Activated T-helper 1 cell treated with anti-CD3 and anti-CD28 coated beads, Interleukin-12 subunit alpha, Interleukin-12 subunit beta, Interleukin-2, Interleukin-4 antibody, amounts not matched to agents 30 ng/mL and 10 ng/mL and 1 ng/mL, durations not matched to agents 14 hours and 24 hours and 36 hours (primary cell): ENCODE measurements around the gene SLIT1. TPM values are rescaled to one million over a fixed set of nuclear protein-coding genes. Genes with fewer than 3 reads are reported as not detected.

Source experiments
- DNase-seq: peaks from one replicate; pipeline ENCODE4 v3.0.0; 2021; ENCODE audit warnings: low spot score
- H3K27ac Mint-ChIP-seq: one replicate; pipeline ENCODE4 v1.8.0; 2021; ENCODE audit warnings: mild to moderate bottlenecking, mixed read lengths
- H3K27me3 Mint-ChIP-seq: one replicate; pipeline ENCODE4 v1.8.0; 2022; ENCODE audit warnings: mild to moderate bottlenecking, moderate library complexity, mixed read lengths; ENCODE audit not compliant: insufficient read depth
- H3K36me3 Mint-ChIP-seq: one replicate; pipeline ENCODE4 v1.8.0; 2021; ENCODE audit warnings: low read depth, mixed read lengths
- H3K4me1 Mint-ChIP-seq: one replicate; pipeline ENCODE4 v1.8.0; 2021; ENCODE audit warnings: low read depth, mixed read lengths
- H3K4me3 Mint-ChIP-seq: one replicate; pipeline ENCODE4 v1.8.0; 2021; ENCODE audit warnings: mild to moderate bottlenecking, moderate library complexity, mixed read lengths
- H3K9me3 Mint-ChIP-seq: one replicate; pipeline ENCODE4 v1.8.0; 2021; ENCODE audit warnings: mixed read lengths
- intact Hi-C: fragments of 100-400 bp; cut with micrococcal nuclease; formaldehyde crosslinking; loops from one replicate; pipeline ENCODE4 v1.15.1; 2024
- total RNA-seq: library from RNA; stranded (reverse); gene quantifications from 2 replicates; pipeline ENCODE4 v1.2.3, GENCODE V29; 2022

Gene SLIT1
- total RNA-seq, 1 donor from 2014 or later = 0.08 TPM

GRCh38 chr10:97103316-97104080 lies 82.3 kb downstream of the SLIT1 start:
- Mint-ChIP-seq H3K27me3 (peaks cover 4% of the 10 kb centered on the region), H3K27ac (no peak overlapping the region), H3K9me3 (no peaks in the 10 kb centered on the region), H3K4me1 (no peaks in the 10 kb centered on the region), H3K4me3 (no peak overlapping the region), H3K36me3 (no peaks in the 10 kb centered on the region)
- DNase-seq = no peak
- intact Hi-C loops = no loop called here

- intact Hi-C loops = no loop called here
- no peaks in the 10 kb centered on the region for H3K36me3 Mint-ChIP-seq
These were observed 83.3 kb downstream of the SLIT1 start for GRCh38 chr10:97102441-97102840.

GRCh38 chr10:97101166-97101940 lies 84.4 kb downstream of the SLIT1 start:
- no peak for DNase-seq
- Mint-ChIP-seq H3K27me3 (peaks cover 4% of the 10 kb centered on the region), H3K4me1 (no peaks in the 10 kb centered on the region), H3K4me3 (no peak overlapping the region), H3K9me3 (no peaks in the 10 kb centered on the region), H3K36me3 (no peaks in the 10 kb centered on the region), H3K27ac (no peak overlapping the region)
- intact Hi-C loops = no loop called here

More at GRCh38 chr10:97102441-97102840, 83.3 kb downstream of the SLIT1 start:
- no peaks in the 10 kb centered on the region for H3K9me3 Mint-ChIP-seq
- no peak for DNase-seq
- H3K4me3 Mint-ChIP-seq = no peak overlapping the region
- H3K27ac Mint-ChIP-seq = no peak overlapping the region
- H3K4me1 Mint-ChIP-seq = no peaks in the 10 kb centered on the region
- H3K27me3 Mint-ChIP-seq = peaks cover 4% of the 10 kb centered on the region

- H3K9me3 Mint-ChIP-seq = no peaks in the 10 kb centered on the region
- H3K4me1 Mint-ChIP-seq = no peaks in the 10 kb centered on the region
- intact Hi-C loops = no loop called here
- no peak overlapping the region for H3K4me3 Mint-ChIP-seq
- DNase-seq = no peak
- peaks cover 4% of the 10 kb centered on the region for H3K27me3 Mint-ChIP-seq
- H3K36me3 Mint-ChIP-seq = no peaks in the 10 kb centered on the region
- H3K27ac Mint-ChIP-seq = no peak overlapping the region
These were observed 85.1 kb downstream of the SLIT1 start for GRCh38 chr10:97100657-97101056.

- intact Hi-C loops = no loop called here
- Mint-ChIP-seq H3K36me3 (no peaks in the 10 kb centered on the region), H3K9me3 (no peaks in the 10 kb centered on the region), H3K4me3 (no peak overlapping the region), H3K27me3 (peaks cover 4% of the 10 kb centered on the region), H3K27ac (no peak overlapping the region), H3K4me1 (no peaks in the 10 kb centered on the region)
- DNase-seq = no peak
These were observed 85.9 kb downstream of the SLIT1 start for GRCh38 chr10:97099868-97100267.

- Mint-ChIP-seq H3K27ac (no peak overlapping the region), H3K4me3 (no peak overlapping the region), H3K9me3 (no peaks in the 10 kb centered on the region), H3K36me3 (no peaks in the 10 kb centered on the region), H3K4me1 (no peaks in the 10 kb centered on the region), H3K27me3 (peaks cover 9% of the 10 kb centered on the region)
- intact Hi-C loops = no loop called here
- DNase-seq = no peak
These were observed 86.7 kb downstream of the SLIT1 start for GRCh38 chr10:97099089-97099488.

GRCh38 chr10:97097084-97097433 lies 88.7 kb downstream of the SLIT1 start:
- DNase-seq = no peak
- intact Hi-C loops = no loop called here
- peaks cover 11% of the 10 kb centered on the region for H3K27me3 Mint-ChIP-seq
- H3K36me3 Mint-ChIP-seq = no peaks in the 10 kb centered on the region
- H3K4me3 Mint-ChIP-seq = no peak overlapping the region
- H3K27ac Mint-ChIP-seq = no peak overlapping the region
- H3K9me3 Mint-ChIP-seq = no peaks in the 10 kb centered on the region
- H3K4me1 Mint-ChIP-seq = no peaks in the 10 kb centered on the region

GRCh38 chr10:97096261-97097083 lies 89.3 kb downstream of the SLIT1 start:
- Mint-ChIP-seq H3K9me3 (no peaks in the 10 kb centered on the region), H3K27ac (no peak overlapping the region), H3K4me3 (no peak overlapping the region), H3K27me3 (peaks cover 14% of the 10 kb centered on the region), H3K36me3 (no peaks in the 10 kb centered on the region), H3K4me1 (no peaks in the 10 kb centered on the region)
- intact Hi-C loops = no loop called here
- DNase-seq = no peak

GRCh38 chr10:97095701-97096260 lies 90.0 kb downstream of the SLIT1 start:
- H3K4me1 Mint-ChIP-seq = no peaks in the 10 kb centered on the region
- intact Hi-C loops = no loop called here
- H3K36me3 Mint-ChIP-seq = no peaks in the 10 kb centered on the region
- no peak for DNase-seq
- no peak overlapping the region for H3K27ac Mint-ChIP-seq
- no peak overlapping the region for H3K4me3 Mint-ChIP-seq
- no peaks in the 10 kb centered on the region for H3K9me3 Mint-ChIP-seq
- peaks cover 14% of the 10 kb centered on the region for H3K27me3 Mint-ChIP-seq

GRCh38 chr10:97090644-97091043 lies 95.1 kb downstream of the SLIT1 start:
- Mint-ChIP-seq H3K27me3 (peaks cover 35% of the 10 kb centered on the region), H3K4me1 (no peaks in the 10 kb centered on the region), H3K4me3 (no peak overlapping the region), H3K27ac (no peak overlapping the region), H3K9me3 (no peaks in the 10 kb centered on the region), H3K36me3 (no peaks in the 10 kb centered on the region)
- no peak for DNase-seq
- intact Hi-C loops = no loop called here

GRCh38 chr10:97090035-97090434 lies 95.7 kb downstream of the SLIT1 start:
- H3K27ac Mint-ChIP-seq = no peak overlapping the region
- intact Hi-C loops = no loop called here
- no peaks in the 10 kb centered on the region for H3K9me3 Mint-ChIP-seq
- no peak overlapping the region for H3K4me3 Mint-ChIP-seq
- DNase-seq = no peak
- peaks cover 35% of the 10 kb centered on the region for H3K27me3 Mint-ChIP-seq
- no peaks in the 10 kb centered on the region for H3K36me3 Mint-ChIP-seq
- no peaks in the 10 kb centered on the region for H3K4me1 Mint-ChIP-seq

GRCh38 chr10:97089209-97089870 lies 96.4 kb downstream of the SLIT1 start:
- no peaks in the 10 kb centered on the region for H3K36me3 Mint-ChIP-seq
- no peak overlapping the region for H3K27ac Mint-ChIP-seq
- no peaks in the 10 kb centered on the region for H3K9me3 Mint-ChIP-seq
- H3K27me3 Mint-ChIP-seq = peaks cover 30% of the 10 kb centered on the region
- no peaks in the 10 kb centered on the region for H3K4me1 Mint-ChIP-seq
- intact Hi-C loops = no loop called here
- H3K4me3 Mint-ChIP-seq = no peak overlapping the region
- DNase-seq = no peak
